Hematopoietic multipotent progenitor cell treated with erythropoietin and hydrocortisone succinate and interleukin-3 and kit ligand, for 15 days (in vitro differentiated cells): ENCODE measurements around the gene DNAJB14.

Experiments used
- DNase-seq: peaks from one replicate; pipeline ENCODE4 v3.0.0-alpha.2; 2015; ENCODE audit warnings: low spot score

Gene DNAJB14

DNA sequence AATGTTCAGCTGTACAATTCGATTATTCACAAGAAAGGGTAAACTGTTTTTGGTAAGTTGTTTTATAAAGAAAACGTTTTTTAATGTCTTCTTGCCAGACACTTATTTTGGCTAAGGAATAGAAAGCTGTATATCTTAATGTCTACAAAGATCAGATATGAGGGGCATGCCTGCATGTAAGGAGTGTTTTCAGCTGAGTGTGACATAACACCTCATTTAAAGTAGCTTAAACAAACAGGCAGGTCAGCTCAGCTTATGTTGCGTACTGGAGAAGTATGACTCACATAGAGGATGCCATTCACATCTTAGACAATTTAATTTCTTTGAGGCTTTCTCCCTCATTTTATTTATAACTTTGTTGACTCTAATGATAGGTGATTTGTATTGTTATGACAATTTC is 82.6 kb downstream of the DNAJB14 start:
- DNase-seq = no peak

GRCh38 chr4:99861120-99861905 is 85.1 kb downstream of the DNAJB14 start:
- DNase-seq = no peak

GRCh38 chr4:99860521-99860920 is 85.9 kb downstream of the DNAJB14 start:
- no peak for DNase-seq

DNA sequence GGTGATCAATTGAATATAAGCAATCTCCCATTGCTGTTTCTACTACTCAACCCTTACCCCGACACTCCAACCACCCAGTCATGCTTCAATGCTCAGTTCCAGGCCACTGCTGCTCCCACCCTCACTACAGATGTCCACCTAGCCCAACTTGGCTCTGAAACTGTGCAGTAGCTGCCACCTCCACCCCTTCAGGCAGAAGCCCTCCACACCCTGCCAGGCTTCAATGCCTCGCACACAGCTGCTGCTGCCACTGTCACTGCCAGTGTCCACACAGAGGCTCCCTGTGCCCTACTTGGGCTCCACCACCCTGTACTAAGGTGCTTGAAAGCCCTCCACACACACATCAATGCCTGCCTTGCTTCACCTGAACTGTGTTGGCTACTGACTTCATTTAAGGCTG is 86.8 kb downstream of the DNAJB14 start:
- DNase-seq = no peak

DNA sequence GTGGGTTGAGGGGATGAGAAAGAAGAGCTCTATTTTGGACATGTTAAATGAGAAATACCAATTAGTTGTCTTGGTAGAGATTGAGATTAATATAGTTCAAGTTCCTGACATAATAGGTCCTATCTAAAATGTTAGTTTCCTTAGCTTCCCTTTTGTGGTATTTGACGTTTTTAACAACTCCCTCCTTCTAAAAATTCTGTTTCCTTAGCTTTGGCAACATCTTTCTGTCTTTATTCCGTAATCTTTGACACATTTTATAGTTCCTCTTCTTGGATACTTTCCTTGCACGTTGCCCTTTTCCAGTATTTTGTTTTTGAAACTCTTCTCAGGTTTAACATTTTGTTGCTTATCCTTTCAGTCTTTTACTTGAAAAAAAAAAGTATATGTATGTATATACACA is 89.1 kb downstream of the DNAJB14 start:
- no peak for DNase-seq

GRCh38 chr4:99856166-99856565 is 90.3 kb downstream of the DNAJB14 start:
- DNase-seq = no peak

DNA sequence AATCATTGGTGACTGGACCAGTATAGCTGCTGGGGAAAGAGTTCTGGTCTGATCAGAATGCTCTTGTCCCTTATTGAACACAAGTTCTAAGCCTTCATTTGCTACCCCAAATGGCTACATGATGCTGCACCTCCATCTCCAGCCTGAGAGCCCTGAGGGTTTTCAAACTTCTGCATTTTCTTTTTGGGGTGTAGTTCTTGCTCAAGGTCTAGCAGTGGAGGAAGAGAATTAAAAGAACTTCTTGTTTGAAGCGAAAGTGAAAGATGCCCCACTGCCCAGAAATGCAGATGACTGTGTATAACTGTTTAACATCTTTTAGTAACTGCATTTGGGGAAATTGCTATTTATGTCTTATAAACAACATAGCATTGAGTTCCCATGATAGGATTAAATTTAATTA is 90.7 kb downstream of the DNAJB14 start:
- DNase-seq = no peak

DNA sequence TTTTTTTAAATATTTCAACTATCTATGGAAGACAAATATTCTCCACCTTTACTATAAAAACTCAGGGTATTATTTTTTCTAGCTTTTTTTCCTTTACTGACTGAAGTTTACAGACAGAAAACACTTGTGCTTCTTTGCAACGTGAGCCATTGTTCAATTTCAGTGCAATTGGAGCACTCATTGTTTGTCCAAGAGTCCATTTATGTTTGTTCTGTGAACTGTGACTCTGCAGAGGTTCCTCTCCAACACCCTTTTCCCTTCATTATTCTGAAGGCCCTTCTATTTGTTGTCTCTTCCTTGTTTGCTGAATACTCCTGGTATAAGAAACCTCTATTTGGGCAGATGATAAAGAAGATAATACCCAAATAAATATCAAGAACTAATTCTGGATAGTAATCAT is 92.4 kb downstream of the DNAJB14 start:
- DNase-seq = no peak

- DNase-seq = no peak
Observed at GRCh38 chr4:99853190-99853589, 93.2 kb downstream of the DNAJB14 start.

DNA sequence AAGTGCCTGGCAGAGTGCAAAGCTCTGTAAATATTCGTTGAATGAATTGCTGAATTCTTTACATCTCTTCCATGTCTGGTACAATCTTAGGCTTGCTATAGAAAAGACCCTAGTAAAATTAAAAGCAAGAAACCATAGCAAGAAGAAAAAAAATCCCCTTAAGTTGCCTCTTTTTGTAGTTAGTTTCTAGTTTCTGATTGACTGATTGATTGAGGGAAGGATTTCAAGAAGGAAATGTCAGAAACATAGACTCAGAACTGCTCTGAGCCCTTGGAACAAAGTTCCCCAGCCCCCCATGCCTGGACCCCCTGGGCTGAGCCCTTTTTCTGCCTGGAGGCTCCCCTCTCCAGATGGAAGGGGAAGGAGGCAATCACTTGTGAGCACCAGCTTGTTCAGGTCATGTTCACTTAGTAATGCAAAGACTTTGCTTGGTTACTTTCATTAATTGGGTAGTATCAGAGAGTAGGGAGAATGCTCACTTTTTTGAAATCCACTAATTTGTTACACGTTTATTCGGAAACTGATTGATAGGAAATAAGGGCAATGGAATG is 94.1 kb downstream of the DNAJB14 start:
- DNase-seq = no peak

GRCh38 chr4:99848591-99849001 is 97.8 kb downstream of the DNAJB14 start:
- DNase-seq = no peak

DNA sequence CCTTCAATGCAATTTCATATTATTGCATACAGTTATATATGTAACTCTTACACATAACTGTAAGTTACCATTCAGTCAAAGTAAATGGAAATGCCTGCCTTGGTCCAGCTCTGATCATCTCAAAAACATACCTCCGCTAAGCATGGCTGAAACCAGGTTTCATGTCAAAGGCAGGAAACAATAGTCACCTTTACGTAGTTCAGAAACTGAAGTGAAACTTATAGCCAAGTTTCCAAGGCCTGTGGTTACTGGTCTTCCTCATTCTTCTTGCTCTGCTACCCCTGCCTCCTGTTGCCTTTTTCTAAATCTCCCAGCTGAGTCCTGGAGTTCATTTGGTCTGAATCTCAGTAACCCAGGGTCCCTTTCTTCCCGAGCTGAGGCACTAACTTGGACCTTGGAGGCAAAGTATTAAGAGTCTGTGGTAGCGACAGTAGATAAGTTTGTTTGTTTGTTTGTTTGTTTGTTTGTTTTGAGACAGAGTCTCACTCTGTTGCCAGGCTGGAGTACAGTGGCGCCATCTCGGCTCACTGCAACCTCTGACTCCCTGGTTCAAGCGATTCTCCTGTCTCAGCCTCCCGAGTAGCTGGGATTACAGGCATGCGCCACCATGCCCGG is 98.9 kb downstream of the DNAJB14 start:
- no peak for DNase-seq

GRCh38 chr4:99846891-99847290 is 99.5 kb downstream of the DNAJB14 start:
- no peak for DNase-seq
